ENCODE measurements around the gene AMZ1.

The AMZ1 gene

DNA sequence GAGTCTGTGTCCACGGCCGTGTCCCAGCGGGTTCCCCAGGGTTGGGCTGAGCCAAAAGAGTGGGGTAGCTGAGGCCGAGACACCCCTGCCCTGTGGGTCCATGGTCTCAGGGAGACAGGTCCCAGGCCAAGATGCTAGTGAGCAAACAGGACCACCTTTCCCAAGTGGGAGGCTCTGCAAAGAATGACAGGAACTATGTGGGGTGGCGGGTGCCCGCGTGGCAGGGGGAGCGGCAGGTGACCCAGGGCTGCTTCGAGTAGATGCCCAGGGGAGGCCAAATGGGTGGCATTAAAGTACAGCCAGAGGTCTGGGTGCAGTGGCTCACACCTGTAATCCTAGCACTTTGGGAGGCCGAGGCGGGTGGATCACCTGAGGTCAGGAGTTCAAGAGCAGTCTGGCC, 38.0 kb upstream of the AMZ1 start:
- H3K27ac Mint-ChIP-seq = no peak overlapping the region
- H3K4me3 Mint-ChIP-seq = no peak overlapping the region
- H3K9me3 Mint-ChIP-seq = no peaks in the 10 kb centered on the region
- peaks cover 8% of the 10 kb centered on the region for H3K4me1 Mint-ChIP-seq
- H3K27me3 Mint-ChIP-seq (ENCODE audit: low read depth, poor library complexity) = no peaks in the 10 kb centered on the region
- no peak for DNase-seq
- TF ChIP-seq, protein P1, sequence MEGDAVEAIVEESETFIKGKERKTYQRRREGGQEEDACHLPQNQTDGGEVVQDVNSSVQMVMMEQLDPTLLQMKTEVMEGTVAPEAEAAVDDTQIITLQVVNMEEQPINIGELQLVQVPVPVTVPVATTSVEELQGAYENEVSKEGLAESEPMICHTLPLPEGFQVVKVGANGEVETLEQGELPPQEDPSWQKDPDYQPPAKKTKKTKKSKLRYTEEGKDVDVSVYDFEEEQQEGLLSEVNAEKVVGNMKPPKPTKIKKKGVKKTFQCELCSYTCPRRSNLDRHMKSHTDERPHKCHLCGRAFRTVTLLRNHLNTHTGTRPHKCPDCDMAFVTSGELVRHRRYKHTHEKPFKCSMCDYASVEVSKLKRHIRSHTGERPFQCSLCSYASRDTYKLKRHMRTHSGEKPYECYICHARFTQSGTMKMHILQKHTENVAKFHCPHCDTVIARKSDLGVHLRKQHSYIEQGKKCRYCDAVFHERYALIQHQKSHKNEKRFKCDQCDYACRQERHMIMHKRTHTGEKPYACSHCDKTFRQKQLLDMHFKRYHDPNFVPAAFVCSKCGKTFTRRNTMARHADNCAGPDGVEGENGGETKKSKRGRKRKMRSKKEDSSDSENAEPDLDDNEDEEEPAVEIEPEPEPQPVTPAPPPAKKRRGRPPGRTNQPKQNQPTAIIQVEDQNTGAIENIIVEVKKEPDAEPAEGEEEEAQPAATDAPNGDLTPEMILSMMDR (IDR thresholded peaks at IDR 0.05) = no peak
- peaks cover 6% of the 10 kb centered on the region for H3K36me3 Mint-ChIP-seq (ENCODE audit: low read depth)

DNA sequence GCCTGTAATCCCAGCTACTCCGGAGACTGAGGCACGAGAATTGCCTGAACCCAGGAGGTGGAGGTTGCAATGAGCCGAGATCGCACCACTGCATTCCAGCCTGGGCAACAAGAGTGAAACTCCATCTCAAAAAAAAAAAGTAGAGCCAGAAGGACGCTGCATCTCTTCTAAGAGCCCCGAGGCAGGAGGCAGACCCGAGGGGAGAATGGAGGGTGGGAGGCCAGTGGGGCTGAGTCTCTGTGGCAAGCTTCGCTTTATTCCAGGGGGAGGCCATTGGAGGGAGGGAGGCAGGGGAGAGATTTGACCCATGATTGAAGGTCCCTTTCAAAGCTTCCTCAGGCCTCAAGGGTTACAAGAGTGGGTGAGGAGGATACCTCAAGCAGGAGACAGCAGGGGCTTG, 37.6 kb upstream of the AMZ1 start:
- no peaks in the 10 kb centered on the region for H3K27me3 Mint-ChIP-seq (ENCODE audit: low read depth, poor library complexity)
- no peak for DNase-seq
- H3K4me1 Mint-ChIP-seq = peaks cover 3% of the 10 kb centered on the region
- peaks cover 6% of the 10 kb centered on the region for H3K36me3 Mint-ChIP-seq (ENCODE audit: low read depth)
- peak overlapping the region; percentile 68 for H3K27ac Mint-ChIP-seq
- TF ChIP-seq, protein P1 (IDR thresholded peaks at IDR 0.05) = no peak
- H3K9me3 Mint-ChIP-seq = no peaks in the 10 kb centered on the region
- H3K4me3 Mint-ChIP-seq = no peak overlapping the region

DNA sequence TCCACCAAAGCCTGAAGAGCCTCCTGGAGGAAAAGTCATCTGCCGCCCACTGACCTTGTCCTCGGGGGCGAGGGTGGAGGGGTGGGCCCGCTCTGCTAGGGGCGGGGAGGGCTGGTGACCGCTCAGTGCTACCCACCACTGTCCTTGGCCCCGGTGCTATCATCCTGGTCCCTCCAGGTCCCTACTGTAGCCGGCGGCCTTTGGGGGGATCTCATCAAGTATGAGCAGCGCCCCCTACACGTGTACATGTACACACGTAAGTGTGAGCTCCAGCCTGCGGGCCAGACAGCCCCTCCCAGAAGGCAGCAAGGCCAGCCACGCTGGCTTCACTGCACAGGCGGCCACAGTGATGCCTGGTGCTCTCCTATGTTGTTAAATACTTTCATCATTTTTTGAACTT, 36.7 kb upstream of the AMZ1 start:
- Mint-ChIP-seq H3K27ac (no peak overlapping the region), H3K4me3 (no peak overlapping the region), H3K36me3 (ENCODE audit: low read depth) (peaks cover 6% of the 10 kb centered on the region), H3K9me3 (no peaks in the 10 kb centered on the region), H3K27me3 (ENCODE audit: low read depth, poor library complexity) (no peaks in the 10 kb centered on the region), H3K4me1 (no peaks in the 10 kb centered on the region)
- DNase-seq = no peak
- TF ChIP-seq, protein P1 (IDR thresholded peaks at IDR 0.05) = no peak

DNA sequence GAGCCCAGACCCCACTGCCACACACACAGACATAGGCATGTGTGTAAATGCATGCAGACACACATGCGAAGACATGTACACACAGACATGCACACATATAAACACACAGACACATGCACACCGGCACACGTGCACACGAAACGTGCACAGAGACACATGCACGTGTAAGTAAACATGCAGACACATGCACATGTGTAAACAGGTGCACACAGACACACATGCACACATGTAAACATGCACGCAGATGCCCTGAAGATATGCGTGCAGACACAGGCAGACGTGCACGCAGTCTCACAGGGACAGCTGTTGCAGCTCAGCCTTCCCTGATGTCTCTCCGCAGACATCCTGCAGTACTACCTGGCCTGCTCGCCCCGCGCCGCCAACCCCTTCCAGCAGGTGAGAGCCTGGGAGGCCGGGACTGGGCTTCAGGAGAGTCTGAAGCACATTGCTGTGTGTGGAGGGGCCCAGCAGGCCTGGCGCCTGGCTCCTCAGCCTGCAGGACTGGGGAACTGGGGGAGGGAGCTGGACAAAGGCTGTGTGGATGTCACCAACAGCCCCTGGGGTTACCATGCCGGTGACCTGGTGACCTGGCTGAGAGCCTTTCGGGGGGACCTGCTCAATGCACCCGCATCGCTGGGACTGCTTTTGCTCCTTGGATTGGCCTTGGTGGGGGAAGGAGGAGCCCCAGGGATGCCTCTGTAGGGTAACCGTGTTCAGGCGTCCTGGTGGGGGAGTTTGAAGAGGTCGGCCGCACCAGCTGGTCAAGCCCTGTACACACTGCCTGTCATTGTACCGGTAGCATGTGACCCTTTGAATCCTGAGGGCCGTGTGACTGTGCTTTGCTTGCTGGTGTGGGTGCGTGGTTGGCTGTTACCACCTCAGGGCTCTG, 35.9 kb upstream of the AMZ1 start:
- Mint-ChIP-seq H3K27ac (no peak overlapping the region), H3K9me3 (no peaks in the 10 kb centered on the region), H3K36me3 (ENCODE audit: low read depth) (peaks cover 8% of the 10 kb centered on the region), H3K4me1 (no peaks in the 10 kb centered on the region), H3K27me3 (ENCODE audit: low read depth, poor library complexity) (no peaks in the 10 kb centered on the region), H3K4me3 (no peak overlapping the region)
- DNase-seq = no peak
- TF ChIP-seq, protein P1 (IDR thresholded peaks at IDR 0.05) = no peak

DNA sequence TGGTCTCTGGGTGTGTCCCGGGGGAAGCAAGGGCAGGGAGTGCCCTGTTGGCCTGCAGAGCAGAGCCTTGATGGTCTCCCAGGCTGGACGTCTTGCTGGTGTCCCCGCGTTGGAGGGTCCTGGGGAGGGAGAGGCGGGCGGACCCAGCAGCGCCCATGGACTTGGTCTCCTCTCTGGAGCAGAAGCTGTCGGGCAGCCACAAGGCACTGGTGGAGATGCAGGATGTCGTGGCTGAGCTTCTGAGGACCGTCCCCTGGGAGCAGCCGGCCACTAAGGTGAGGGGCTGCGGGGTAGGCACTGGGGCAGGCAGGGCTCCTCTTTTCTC, 35.3 kb upstream of the AMZ1 start:
- Mint-ChIP-seq H3K9me3 (no peaks in the 10 kb centered on the region), H3K27me3 (ENCODE audit: low read depth, poor library complexity) (no peaks in the 10 kb centered on the region), H3K4me1 (no peaks in the 10 kb centered on the region), H3K4me3 (no peak overlapping the region), H3K27ac (no peak overlapping the region), H3K36me3 (ENCODE audit: low read depth) (peaks cover 12% of the 10 kb centered on the region)
- TF ChIP-seq, protein P1 (IDR thresholded peaks at IDR 0.05) = no peak
- no peak for DNase-seq

DNA sequence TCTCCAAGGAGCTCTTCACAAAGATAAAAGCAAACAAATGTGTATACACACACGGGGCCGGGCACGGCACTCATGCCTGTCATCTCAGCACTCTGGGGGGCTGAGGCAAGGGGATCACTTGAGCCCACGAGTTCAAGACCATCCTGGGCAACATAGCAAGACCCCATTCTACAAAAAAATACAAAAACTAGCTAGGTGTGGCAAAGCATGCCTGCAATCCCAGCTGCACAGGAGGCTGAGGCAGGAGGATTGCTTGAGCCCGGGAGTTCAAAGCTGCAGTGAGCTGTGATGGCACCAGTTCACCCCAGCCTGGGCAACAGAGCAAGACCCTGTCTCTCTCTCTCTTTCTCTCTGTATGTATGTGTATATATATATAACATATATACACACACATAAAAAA, 33.9 kb upstream of the AMZ1 start:
- TF ChIP-seq, protein P1 (IDR thresholded peaks at IDR 0.05) = no peak
- DNase-seq = no peak
- Mint-ChIP-seq H3K27me3 (ENCODE audit: low read depth, poor library complexity) (no peaks in the 10 kb centered on the region), H3K9me3 (no peaks in the 10 kb centered on the region), H3K36me3 (ENCODE audit: low read depth) (peaks cover 12% of the 10 kb centered on the region), H3K4me3 (no peak overlapping the region), H3K4me1 (no peaks in the 10 kb centered on the region), H3K27ac (no peak overlapping the region)

Measured in nephron progenitor cell (in vitro differentiated cells).